ENCODE measurements around the gene SGK1.
"Not testable (repeated sequence)": the region's sequence is repeated elsewhere in the genome, so short reads cannot be mapped to it uniquely, and the experiment has no call there.

DNA sequence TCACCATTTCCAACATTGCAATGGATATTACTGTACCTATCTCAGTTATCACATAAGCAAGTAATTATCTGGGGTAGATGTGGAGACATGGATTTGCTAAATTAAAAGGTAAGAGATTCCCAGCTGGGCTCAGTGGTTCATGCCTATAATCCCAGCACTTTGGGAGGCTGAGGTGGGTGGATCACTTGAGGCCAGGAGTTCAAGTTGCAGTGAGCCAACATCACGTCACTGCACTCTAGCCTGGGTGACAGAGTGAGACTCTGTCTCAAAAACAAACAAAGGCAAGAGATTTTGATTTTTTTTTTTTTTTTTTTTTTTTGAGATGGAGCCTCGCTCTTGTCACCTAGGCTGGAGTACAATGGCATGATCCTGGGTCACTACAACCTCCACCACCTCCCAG, 62.6 kb downstream of the SGK1 start:
- TF ChIP-seq POLR2A (IDR thresholded peaks at IDR 0.05; ENCODE audit: extremely low read depth, insufficient read length), result not testable (repeated sequence)
- TF ChIP-seq, protein P1, sequence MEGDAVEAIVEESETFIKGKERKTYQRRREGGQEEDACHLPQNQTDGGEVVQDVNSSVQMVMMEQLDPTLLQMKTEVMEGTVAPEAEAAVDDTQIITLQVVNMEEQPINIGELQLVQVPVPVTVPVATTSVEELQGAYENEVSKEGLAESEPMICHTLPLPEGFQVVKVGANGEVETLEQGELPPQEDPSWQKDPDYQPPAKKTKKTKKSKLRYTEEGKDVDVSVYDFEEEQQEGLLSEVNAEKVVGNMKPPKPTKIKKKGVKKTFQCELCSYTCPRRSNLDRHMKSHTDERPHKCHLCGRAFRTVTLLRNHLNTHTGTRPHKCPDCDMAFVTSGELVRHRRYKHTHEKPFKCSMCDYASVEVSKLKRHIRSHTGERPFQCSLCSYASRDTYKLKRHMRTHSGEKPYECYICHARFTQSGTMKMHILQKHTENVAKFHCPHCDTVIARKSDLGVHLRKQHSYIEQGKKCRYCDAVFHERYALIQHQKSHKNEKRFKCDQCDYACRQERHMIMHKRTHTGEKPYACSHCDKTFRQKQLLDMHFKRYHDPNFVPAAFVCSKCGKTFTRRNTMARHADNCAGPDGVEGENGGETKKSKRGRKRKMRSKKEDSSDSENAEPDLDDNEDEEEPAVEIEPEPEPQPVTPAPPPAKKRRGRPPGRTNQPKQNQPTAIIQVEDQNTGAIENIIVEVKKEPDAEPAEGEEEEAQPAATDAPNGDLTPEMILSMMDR (IDR thresholded peaks at IDR 0.05; ENCODE audit: low read depth, low read length), result not testable (repeated sequence)
